Psoas muscle (tissue), 8 donors: ENCODE data around the gene ZNF853. TPM values are rescaled to one million over a fixed set of nuclear protein-coding genes. Genes with fewer than 3 reads are reported as not detected.

Source experiments
- ATAC-seq, 4 donors: fragments of 200-7000 bp; cut with Tn5 transposase; one replicate each; pipeline ENCODE4 v1.9.1; 2020; ENCODE audit warnings: moderate library complexity in 3 of 4, mild to moderate bottlenecking in 2 of 4
- DNase-seq, 2 donors: peaks; one replicate each; pipeline ENCODE4 v3.0.0-alpha.2; 2020
- H3K27ac ChIP-seq: fragments of 200-600 bp; one replicate; pipeline ENCODE4 v1.8.0; 2022
- H3K27me3 ChIP-seq, 3 donors: fragments of 200-600 bp in 1 of 3; one replicate each; pipeline versions ENCODE4 v1.6.1 to v1.8.0; 2013 to 2022; ENCODE audit warnings: low read length in 2 of 3, mild to moderate bottlenecking in 2 of 3, moderate library complexity in 1 of 3; ENCODE audit not compliant: insufficient read depth in 3 of 3
- H3K36me3 ChIP-seq, 2 donors: fragments of 200-600 bp in 1 of 2; one replicate each; pipeline versions ENCODE4 v1.6.1 to v1.8.0; 2013 to 2022; ENCODE audit warnings: low read depth in 1 of 2, mild to moderate bottlenecking in 1 of 2, moderate library complexity in 1 of 2; ENCODE audit not compliant: insufficient read depth in 1 of 2
- H3K4me1 ChIP-seq: fragments of 200-600 bp; one replicate; pipeline ENCODE4 v1.8.0; 2022
- H3K4me3 ChIP-seq: fragments of 200-600 bp; one replicate; pipeline ENCODE4 v1.8.0; 2022; ENCODE audit warnings: mild to moderate bottlenecking
- H3K9me3 ChIP-seq: fragments of 200-600 bp; one replicate; pipeline ENCODE4 v1.8.0; 2022
- WGBS, 3 donors: extraction: QIAGEN DNeasy Blood & Tissue Kit; methylation state at CpG; one replicate each; pipeline versions ENCODE4 v1.1.6 to v1.1.7; 2013; 5-methylcytosine and 5-hydroxymethylcytosine counted together
- intact Hi-C, 2 donors: fragments of 100-400 bp; cut with DNase I; formaldehyde crosslinking; loops; one replicate each; pipeline versions ENCODE4 v1.11.0 to v1.14.2; 2022
- polyA plus RNA-seq, 3 donors: library from polyadenylated mRNA; stranded (reverse); fragments of 200-250 nt; gene quantifications; one replicate each; pipeline ENCODE4 v1.2.3, GENCODE V29; 2013
- total RNA-seq, 4 donors: library from RNA; stranded (reverse); fragmentation: NEBNext Ultra II Directional in 2 of 4; extraction: Animal tissue kit (Norgen Biotek cat#: 25700) in 2 of 4; gene quantifications; one replicate each; pipeline versions ENCODE4 v1.2.1 to v1.2.4, GENCODE V29; 2021 to 2023
- TF ChIP-seq, protein P1 (sequence below): fragments of 200-600 bp; IDR thresholded peaks from one replicate; pipeline ENCODE4 v1.8.0; 2022; ENCODE audit warnings: antibody characterized with exemption
- donor health status: healthy with polysubstance abuse.
- donor health status: DM: no; HTN: no; CAD: no; lungs with moderate emphysema.
- donor health status: Bipolar disorder and iron deficiency.
- donor health status: healthy.
- donor health status: DM: yes; HTN: yes; CAD: no.
- donor health status: DM: no; HTN: no; CAD: no.
- donor health status: DM: no; HTN: no; CAD: no.
- donor health status: DM: yes; HTN: yes; CAD: no.

The ZNF853 gene
- total and polyA plus RNA-seq, 7 donors, result 4.4 to 10.5 (median 7.8) TPM

DNA sequence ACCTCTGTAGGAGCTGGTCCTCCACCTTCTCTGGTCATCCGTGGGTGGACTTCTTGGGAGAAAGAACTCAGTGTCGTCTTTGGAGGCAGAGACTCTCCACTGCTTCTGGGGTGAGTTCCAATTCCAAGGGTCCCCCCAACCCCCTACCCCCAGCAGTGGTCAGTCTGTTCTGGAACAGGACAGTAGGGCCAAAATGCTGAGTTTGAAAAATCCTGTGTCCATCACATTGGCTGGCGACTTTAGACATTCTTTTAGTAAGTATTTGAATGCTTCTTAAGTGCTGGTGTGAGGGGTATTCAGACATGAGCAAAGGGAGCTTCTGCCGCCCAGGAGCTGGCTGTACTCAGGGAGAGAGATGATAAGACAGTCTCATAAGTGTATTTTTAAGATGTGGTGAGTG lies 23.6 kb downstream of the ZNF853 start:
- Histone ChIP-seq H3K4me1 (peaks cover 12% of the 10 kb centered on the region), H3K9me3 (no peaks in the 10 kb centered on the region), H3K27me3 (no peaks in the 10 kb centered on the region), H3K27ac (no peak overlapping the region), H3K36me3 (peaks cover 7 to 41% of the 10 kb centered on the region in 2 donors), H3K4me3 (peak overlapping the region; percentile 96)
- WGBS, 3 donors, result 75 to 88% (median 78%) methylated on average over 4 of the region's 4 CpGs
- TF ChIP-seq, protein P1, sequence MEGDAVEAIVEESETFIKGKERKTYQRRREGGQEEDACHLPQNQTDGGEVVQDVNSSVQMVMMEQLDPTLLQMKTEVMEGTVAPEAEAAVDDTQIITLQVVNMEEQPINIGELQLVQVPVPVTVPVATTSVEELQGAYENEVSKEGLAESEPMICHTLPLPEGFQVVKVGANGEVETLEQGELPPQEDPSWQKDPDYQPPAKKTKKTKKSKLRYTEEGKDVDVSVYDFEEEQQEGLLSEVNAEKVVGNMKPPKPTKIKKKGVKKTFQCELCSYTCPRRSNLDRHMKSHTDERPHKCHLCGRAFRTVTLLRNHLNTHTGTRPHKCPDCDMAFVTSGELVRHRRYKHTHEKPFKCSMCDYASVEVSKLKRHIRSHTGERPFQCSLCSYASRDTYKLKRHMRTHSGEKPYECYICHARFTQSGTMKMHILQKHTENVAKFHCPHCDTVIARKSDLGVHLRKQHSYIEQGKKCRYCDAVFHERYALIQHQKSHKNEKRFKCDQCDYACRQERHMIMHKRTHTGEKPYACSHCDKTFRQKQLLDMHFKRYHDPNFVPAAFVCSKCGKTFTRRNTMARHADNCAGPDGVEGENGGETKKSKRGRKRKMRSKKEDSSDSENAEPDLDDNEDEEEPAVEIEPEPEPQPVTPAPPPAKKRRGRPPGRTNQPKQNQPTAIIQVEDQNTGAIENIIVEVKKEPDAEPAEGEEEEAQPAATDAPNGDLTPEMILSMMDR, result no peak
- intact Hi-C loops, result loop anchor here in 1 of 2 donors (2.0 kb wide), 1 partner anchor 50 kb away; no protein-coding TSS in a partner anchor
- ATAC-seq, result no peak
- no peak for DNase-seq

DNA sequence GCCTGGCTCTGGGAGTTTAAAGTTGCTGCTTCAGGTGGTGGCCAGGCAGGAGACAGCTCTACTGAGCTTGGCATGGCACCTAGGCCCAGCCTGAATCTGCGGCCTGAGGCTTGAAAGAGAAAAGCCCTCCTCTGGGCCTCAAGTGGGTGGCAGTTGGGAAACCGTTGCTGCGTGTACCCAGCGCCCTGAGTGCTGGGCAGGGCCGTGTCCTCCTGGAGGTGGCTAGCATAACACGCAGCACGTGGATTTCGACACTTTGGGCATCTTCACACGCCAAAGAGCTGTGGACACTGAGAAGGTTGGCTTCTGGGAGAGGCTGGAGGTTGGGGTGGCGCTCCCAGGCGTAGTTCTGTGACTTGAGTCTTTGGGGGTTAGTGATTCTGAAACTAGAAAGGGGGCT lies 24.2 kb downstream of the ZNF853 start:
- no peaks in the 10 kb centered on the region for H3K27me3 ChIP-seq
- no peak overlapping the region for H3K27ac ChIP-seq
- H3K4me3 ChIP-seq, result no peak overlapping the region
- peaks cover 12% of the 10 kb centered on the region for H3K4me1 ChIP-seq
- no peak for DNase-seq
- no peaks in the 10 kb centered on the region for H3K9me3 ChIP-seq
- intact Hi-C loops, result loop anchor here (2.0 to 10.0 kb wide), 2 partner anchors 51 to 85 kb away; no protein-coding TSS in a partner anchor
- WGBS, 3 donors, result 87 to 92% (median 90%) methylated on average over 11 of the region's 11 CpGs
- peaks cover 7 to 47% of the 10 kb centered on the region in 2 donors for H3K36me3 ChIP-seq
- ATAC-seq, result no peak
- TF ChIP-seq, protein P1, result no peak

DNA sequence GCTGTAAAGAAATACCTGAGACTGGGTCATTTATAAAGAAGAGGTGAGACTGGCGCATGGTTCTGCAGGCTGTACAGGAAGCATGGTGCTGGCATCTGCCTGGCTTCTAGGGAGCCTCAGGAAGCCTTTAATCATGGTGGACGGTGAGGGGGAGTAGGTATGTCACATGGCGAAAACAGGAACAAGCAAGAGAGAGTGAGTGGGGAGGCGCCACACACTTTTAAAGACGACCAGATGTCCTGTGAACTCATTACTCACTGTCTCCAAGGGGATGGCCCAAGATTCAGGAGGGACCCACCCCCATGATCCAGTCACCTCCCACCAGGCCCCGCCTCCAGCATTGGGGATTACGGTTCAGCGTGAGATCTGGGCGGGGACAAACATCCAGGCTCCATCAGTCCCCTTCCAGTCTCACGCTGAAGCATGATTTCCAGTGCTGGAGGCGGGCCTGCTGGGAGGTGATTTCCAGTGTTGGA lies 24.9 kb downstream of the ZNF853 start:
- peaks cover 7 to 54% of the 10 kb centered on the region in 2 donors for H3K36me3 ChIP-seq
- intact Hi-C loops, result loop anchor here in 1 of 2 donors (10.0 kb wide), 1 partner anchor 85 kb away; no protein-coding TSS in a partner anchor
- no peaks in the 10 kb centered on the region for H3K9me3 ChIP-seq
- peak in 1 of 2 donors; percentile 68 for DNase-seq
- peaks cover 12% of the 10 kb centered on the region for H3K4me1 ChIP-seq
- H3K27me3 ChIP-seq, result no peaks in the 10 kb centered on the region
- peak in 1 of 4 donors; percentile 18 for ATAC-seq
- no peak overlapping the region for H3K27ac ChIP-seq
- TF ChIP-seq, protein P1, result no peak
- no peak overlapping the region for H3K4me3 ChIP-seq
- 62 to 70% (median 64%) methylated on average over 11 of the region's 11 CpGs for WGBS, 3 donors

DNA sequence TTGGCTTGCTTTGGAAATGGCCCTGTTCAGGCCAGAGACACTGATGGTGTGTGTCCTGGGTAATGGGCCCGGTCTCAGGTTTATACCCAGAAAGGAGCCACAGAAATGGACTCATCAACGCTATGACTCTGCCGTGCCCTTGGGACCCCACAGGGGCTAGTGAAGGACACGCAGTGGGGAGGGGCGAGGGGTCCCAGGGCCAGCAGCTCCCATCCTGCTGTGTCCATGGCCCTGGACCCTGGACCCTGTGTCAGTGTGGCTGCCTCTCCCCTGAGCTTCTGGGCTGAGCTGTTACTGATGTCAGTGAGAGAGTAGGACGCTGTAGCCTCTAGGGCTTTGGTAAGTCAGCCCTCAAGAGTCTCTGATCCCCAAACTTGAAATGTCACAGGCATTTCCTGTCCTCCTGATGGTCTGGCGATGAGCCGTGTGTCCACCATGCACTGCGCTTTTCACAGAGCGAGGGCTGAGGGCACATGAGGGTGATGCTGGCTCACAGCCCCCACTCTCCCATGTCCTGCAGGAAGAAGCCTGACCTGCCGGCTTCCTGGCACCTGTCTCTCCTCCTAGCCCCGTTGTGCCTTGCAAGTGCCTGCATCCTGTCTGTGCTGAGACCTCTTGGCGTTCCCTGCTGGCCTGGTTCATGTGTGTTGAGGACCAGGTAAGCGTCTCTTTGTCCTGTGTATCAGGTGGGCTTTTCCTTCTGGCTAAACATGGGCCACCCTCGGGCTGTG lies 26.1 kb downstream of the ZNF853 start:
- Histone ChIP-seq H3K9me3 (no peaks in the 10 kb centered on the region), H3K36me3 (peaks cover 7 to 66% of the 10 kb centered on the region in 2 donors), H3K27ac (no peak overlapping the region), H3K4me1 (peaks cover 9% of the 10 kb centered on the region), H3K27me3 (no peaks in the 10 kb centered on the region), H3K4me3 (no peak overlapping the region)
- TF ChIP-seq, protein P1, result no peak
- no peak for ATAC-seq
- intact Hi-C loops, result loop anchor here in 1 of 2 donors (10.0 kb wide), 1 partner anchor 83 kb away; no protein-coding TSS in a partner anchor
- 86 to 87% (median 87%) methylated on average over 15 of the region's 15 CpGs for WGBS, 3 donors
- no peak for DNase-seq
